ENCODE measurements around the gene INPP5F. TPM values are rescaled to one million over a fixed set of nuclear protein-coding genes. Genes with fewer than 3 reads are reported as not detected.

INPP5F gene
- total and polyA plus RNA-seq, 2 experiments from 2014 or later, result 41.4 to 86.0 TPM

DNA sequence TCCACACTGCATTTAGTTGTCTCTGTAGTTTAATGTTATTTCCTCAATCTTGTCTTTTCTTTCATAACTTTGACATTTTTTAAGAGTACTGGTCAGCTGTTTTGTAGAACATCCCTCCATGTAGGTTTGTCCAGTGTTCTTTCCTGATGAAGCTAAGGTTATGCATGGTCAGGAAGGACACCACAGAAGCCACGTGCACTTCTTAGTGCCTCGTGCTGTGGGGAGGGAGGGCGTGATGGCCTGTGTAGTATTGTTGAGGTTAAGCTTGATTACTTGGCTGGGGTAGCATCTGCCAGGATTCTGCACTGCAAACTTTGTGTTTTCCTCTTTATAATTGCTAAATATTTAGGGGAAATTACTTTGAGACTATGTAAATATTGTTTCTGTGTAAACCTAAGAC is 98.4 kb downstream of the INPP5F start:
- TF ChIP-seq JUNB (IDR thresholded peaks at IDR 0.05; ENCODE audit: unreplicated experiment) (no peak), STAT1 (IDR thresholded peaks at IDR 0.05; ENCODE audit: unreplicated experiment) (no peak), ZNF114 (CRISPR knock-in tag; IDR thresholded peaks at IDR 0.05) (no peak), EZH2 (IDR thresholded peaks at IDR 0.05; ENCODE audit: low read depth, unreplicated experiment) (no peak)
- TF ChIP-seq, protein P1, sequence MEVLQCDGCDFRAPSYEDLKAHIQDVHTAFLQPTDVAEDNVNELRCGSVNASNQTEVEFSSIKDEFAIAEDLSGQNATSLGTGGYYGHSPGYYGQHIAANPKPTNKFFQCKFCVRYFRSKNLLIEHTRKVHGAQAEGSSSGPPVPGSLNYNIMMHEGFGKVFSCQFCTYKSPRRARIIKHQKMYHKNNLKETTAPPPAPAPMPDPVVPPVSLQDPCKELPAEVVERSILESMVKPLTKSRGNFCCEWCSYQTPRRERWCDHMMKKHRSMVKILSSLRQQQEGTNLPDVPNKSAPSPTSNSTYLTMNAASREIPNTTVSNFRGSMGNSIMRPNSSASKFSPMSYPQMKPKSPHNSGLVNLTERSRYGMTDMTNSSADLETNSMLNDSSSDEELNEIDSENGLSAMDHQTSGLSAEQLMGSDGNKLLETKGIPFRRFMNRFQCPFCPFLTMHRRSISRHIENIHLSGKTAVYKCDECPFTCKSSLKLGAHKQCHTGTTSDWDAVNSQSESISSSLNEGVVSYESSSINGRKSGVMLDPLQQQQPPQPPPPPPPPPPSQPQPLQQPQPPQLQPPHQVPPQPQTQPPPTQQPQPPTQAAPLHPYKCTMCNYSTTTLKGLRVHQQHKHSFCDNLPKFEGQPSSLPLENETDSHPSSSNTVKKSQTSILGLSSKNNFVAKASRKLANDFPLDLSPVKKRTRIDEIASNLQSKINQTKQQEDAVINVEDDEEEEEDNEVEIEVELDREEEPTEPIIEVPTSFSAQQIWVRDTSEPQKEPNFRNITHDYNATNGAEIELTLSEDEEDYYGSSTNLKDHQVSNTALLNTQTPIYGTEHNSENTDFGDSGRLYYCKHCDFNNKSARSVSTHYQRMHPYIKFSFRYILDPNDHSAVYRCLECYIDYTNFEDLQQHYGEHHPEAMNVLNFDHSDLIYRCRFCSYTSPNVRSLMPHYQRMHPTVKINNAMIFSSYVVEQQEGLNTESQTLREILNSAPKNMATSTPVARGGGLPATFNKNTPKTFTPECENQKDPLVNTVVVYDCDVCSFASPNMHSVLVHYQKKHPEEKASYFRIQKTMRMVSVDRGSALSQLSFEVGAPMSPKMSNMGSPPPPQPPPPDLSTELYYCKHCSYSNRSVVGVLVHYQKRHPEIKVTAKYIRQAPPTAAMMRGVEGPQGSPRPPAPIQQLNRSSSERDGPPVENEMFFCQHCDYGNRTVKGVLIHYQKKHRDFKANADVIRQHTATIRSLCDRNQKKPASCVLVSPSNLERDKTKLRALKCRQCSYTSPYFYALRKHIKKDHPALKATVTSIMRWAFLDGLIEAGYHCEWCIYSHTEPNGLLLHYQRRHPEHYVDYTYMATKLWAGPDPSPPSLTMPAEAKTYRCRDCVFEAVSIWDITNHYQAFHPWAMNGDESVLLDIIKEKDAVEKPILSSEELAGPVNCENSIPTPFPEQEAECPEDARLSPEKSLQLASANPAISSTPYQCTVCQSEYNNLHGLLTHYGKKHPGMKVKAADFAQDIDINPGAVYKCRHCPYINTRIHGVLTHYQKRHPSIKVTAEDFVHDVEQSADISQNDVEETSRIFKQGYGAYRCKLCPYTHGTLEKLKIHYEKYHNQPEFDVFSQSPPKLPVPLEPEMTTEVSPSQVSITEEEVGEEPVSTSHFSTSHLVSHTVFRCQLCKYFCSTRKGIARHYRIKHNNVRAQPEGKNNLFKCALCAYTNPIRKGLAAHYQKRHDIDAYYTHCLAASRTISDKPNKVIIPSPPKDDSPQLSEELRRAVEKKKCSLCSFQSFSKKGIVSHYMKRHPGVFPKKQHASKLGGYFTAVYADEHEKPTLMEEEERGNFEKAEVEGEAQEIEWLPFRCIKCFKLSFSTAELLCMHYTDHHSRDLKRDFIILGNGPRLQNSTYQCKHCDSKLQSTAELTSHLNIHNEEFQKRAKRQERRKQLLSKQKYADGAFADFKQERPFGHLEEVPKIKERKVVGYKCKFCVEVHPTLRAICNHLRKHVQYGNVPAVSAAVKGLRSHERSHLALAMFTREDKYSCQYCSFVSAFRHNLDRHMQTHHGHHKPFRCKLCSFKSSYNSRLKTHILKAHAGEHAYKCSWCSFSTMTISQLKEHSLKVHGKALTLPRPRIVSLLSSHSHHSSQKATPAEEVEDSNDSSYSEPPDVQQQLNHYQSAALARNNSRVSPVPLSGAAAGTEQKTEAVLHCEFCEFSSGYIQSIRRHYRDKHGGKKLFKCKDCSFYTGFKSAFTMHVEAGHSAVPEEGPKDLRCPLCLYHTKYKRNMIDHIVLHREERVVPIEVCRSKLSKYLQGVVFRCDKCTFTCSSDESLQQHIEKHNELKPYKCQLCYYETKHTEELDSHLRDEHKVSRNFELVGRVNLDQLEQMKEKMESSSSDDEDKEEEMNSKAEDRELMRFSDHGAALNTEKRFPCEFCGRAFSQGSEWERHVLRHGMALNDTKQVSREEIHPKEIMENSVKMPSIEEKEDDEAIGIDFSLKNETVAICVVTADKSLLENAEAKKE (CRISPR knock-in tag; IDR thresholded peaks at IDR 0.05), result no peak
- Mint-ChIP-seq H3K9me3 (no peaks in the 10 kb centered on the region), H3K4me1 (peaks cover 14% of the 10 kb centered on the region; the same call in 2 of the 3 replicates), H3K36me3 (ENCODE audit: low read depth) (peaks cover 63% of the 10 kb centered on the region), H3K27me3 (ENCODE audit: insufficient read depth, low read depth, poor library complexity) (no peaks in the 10 kb centered on the region), H3K4me3 (no peak overlapping the region), H3K27ac (no peak overlapping the region)
- Histone ChIP-seq H3K4me3 (no peak overlapping the region), H3F3A (replicated peaks; ENCODE audit: low read depth) (0 out of 2 replicates have a peak, but pooled peaks cover 4% of the 10 kb centered on the region), H4K20me1 (replicated peaks; ENCODE audit: insufficient read depth) (no peaks in the 10 kb centered on the region), H3K27ac (ENCODE audit: low read depth) (no peak overlapping the region), H3K79me2 (replicated peaks; ENCODE audit: insufficient read depth) (peaks cover 26% of the 10 kb centered on the region), H3K27me3 (ENCODE audit: insufficient read depth) (no peaks in the 10 kb centered on the region), H3K4me1 (ENCODE audit: insufficient read depth) (no peaks in the 10 kb centered on the region), H3K36me3 (ENCODE audit: insufficient read depth) (peaks cover 47% of the 10 kb centered on the region; the same call in 1 of the 2 replicates), H2AFZ (no peak overlapping the region), H3K4me2 (no peak overlapping the region), H3K9me2 (ENCODE audit: insufficient read depth) (no peaks in the 10 kb centered on the region)
- no peak for ATAC-seq
- no peak for DNase-seq (ENCODE audit: low spot score)

DNA sequence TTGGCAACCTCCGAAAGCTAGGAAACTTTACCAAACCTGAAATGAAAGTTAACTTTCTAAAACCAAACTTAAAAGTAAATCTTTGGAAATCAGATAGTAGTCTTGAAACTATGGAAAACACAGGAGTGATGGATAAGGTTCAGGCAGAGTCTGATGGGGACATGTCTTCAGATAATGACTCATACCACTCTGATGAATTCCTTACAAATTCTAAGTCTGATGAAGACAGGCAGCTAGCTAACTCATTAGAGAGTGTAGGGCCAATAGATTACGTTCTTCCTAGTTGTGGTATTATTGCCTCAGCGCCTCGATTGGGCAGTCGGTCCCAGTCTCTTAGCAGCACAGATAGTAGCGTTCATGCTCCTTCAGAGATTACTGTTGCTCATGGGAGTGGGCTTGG is 100.9 kb downstream of the INPP5F start:
- no peaks in the 10 kb centered on the region for H3K9me2 ChIP-seq (ENCODE audit: insufficient read depth)
- H3K27ac ChIP-seq (ENCODE audit: low read depth), result peak overlapping the region; percentile 63; the same call in 1 of the 2 replicates
- no peak for DNase-seq (ENCODE audit: low spot score)
- peaks cover 78% of the 10 kb centered on the region for H3K36me3 Mint-ChIP-seq (ENCODE audit: low read depth)
- no peaks in the 10 kb centered on the region for H3K27me3 Mint-ChIP-seq (ENCODE audit: insufficient read depth, low read depth, poor library complexity)
- no peak overlapping the region for H2AFZ ChIP-seq
- H3K27ac Mint-ChIP-seq, result peak overlapping the region; percentile 9; the same call in 1 of the 2 replicates
- peaks cover 3% of the 10 kb centered on the region; the same call in 1 of the 2 replicates for H3K79me2 ChIP-seq (replicated peaks; ENCODE audit: insufficient read depth)
- ATAC-seq, result no peak
- H3K4me3 ChIP-seq, result no peak overlapping the region
- no peaks in the 10 kb centered on the region for H3K9me3 Mint-ChIP-seq
- peaks cover 55% of the 10 kb centered on the region for H3K36me3 ChIP-seq (ENCODE audit: insufficient read depth)
- 0 out of 2 replicates have a peak, but pooled peaks cover 4% of the 10 kb centered on the region for H3F3A ChIP-seq (replicated peaks; ENCODE audit: low read depth)
- H3K4me2 ChIP-seq, result no peak overlapping the region
- no peaks in the 10 kb centered on the region for H3K4me1 ChIP-seq (ENCODE audit: insufficient read depth)
- no peaks in the 10 kb centered on the region; the same call in 2 of the 3 replicates for H3K4me1 Mint-ChIP-seq
- H3K4me3 Mint-ChIP-seq, result no peak overlapping the region
- no peaks in the 10 kb centered on the region for H4K20me1 ChIP-seq (replicated peaks; ENCODE audit: insufficient read depth)
- H3K27me3 ChIP-seq (ENCODE audit: insufficient read depth), result no peaks in the 10 kb centered on the region
- TF ChIP-seq ZNF331 (CRISPR knock-in tag; IDR thresholded peaks at IDR 0.05; ENCODE audit: low read depth) (no peak), ZNF114 (CRISPR knock-in tag; IDR thresholded peaks at IDR 0.05) (no peak), CREB1 (CRISPR knock-in tag; IDR thresholded peaks at IDR 0.05; ENCODE audit: low read depth) (no peak), POLR2AphosphoS5 (IDR thresholded peaks at IDR 0.05; ENCODE audit: low read depth) (no peak), EZH2phosphoT487 (IDR thresholded peaks at IDR 0.05; ENCODE audit: unreplicated experiment) (no peak), NANOG (IDR thresholded peaks at IDR 0.05; ENCODE audit: borderline replicate concordance) (no peak)
- TF ChIP-seq, protein P2, sequence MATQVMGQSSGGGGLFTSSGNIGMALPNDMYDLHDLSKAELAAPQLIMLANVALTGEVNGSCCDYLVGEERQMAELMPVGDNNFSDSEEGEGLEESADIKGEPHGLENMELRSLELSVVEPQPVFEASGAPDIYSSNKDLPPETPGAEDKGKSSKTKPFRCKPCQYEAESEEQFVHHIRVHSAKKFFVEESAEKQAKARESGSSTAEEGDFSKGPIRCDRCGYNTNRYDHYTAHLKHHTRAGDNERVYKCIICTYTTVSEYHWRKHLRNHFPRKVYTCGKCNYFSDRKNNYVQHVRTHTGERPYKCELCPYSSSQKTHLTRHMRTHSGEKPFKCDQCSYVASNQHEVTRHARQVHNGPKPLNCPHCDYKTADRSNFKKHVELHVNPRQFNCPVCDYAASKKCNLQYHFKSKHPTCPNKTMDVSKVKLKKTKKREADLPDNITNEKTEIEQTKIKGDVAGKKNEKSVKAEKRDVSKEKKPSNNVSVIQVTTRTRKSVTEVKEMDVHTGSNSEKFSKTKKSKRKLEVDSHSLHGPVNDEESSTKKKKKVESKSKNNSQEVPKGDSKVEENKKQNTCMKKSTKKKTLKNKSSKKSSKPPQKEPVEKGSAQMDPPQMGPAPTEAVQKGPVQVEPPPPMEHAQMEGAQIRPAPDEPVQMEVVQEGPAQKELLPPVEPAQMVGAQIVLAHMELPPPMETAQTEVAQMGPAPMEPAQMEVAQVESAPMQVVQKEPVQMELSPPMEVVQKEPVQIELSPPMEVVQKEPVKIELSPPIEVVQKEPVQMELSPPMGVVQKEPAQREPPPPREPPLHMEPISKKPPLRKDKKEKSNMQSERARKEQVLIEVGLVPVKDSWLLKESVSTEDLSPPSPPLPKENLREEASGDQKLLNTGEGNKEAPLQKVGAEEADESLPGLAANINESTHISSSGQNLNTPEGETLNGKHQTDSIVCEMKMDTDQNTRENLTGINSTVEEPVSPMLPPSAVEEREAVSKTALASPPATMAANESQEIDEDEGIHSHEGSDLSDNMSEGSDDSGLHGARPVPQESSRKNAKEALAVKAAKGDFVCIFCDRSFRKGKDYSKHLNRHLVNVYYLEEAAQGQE (IDR thresholded peaks at IDR 0.05; ENCODE audit: unreplicated experiment), result no peak
